Lower lobe of right lung (tissue), 2 donors: ENCODE measurements around the gene CACNA1D. TPM values are rescaled to one million over a fixed set of nuclear protein-coding genes. Genes with fewer than 3 reads are reported as not detected.

ENCODE experiments used
- ATAC-seq, 2 donors: fragments of 200-7000 bp; cut with Tn5 transposase; one replicate each; pipeline ENCODE4 v1.9.1; 2020 to 2022; ENCODE audit warnings: mild to moderate bottlenecking in 2 of 2, moderate library complexity in 2 of 2
- DNase-seq: peaks from one replicate; pipeline ENCODE4 v3.0.0-alpha.2; 2020
- H3K27ac ChIP-seq: fragments of 200-600 bp; one replicate; pipeline ENCODE4 v1.8.0; 2022
- H3K27me3 ChIP-seq: fragments of 200-600 bp; one replicate; pipeline ENCODE4 v1.8.0; 2022; ENCODE audit warnings: low read depth
- H3K36me3 ChIP-seq: fragments of 200-600 bp; one replicate; pipeline ENCODE4 v1.8.0; 2022; ENCODE audit warnings: mild to moderate bottlenecking
- H3K4me1 ChIP-seq: fragments of 200-600 bp; one replicate; pipeline ENCODE4 v1.8.0; 2022
- H3K4me3 ChIP-seq: fragments of 200-600 bp; one replicate; pipeline ENCODE4 v1.8.0; 2022; ENCODE audit warnings: mild to moderate bottlenecking
- H3K9me3 ChIP-seq: fragments of 200-600 bp; one replicate; pipeline ENCODE4 v1.8.0; 2022
- CTCF ChIP-seq: fragments of 200-600 bp; IDR thresholded peaks from one replicate; pipeline ENCODE4 v1.8.0; 2022; ENCODE audit warnings: antibody characterized with exemption, mild to moderate bottlenecking
- intact Hi-C: fragments of 100-400 bp; cut with DNase I; formaldehyde crosslinking; loops from one replicate; pipeline ENCODE4 v1.11.0; 2022
- total RNA-seq: library from RNA; stranded (reverse); fragmentation: NEBNext Ultra II Directional; extraction: Animal tissue kit (Norgen Biotek cat#: 25700); gene quantifications from one replicate; pipeline ENCODE4 v1.2.1, GENCODE V29; 2021
- donor health status: DM: no; HTN: yes; CAD: no; lungs with severe emphysema.

Gene CACNA1D
- total RNA-seq, 1 donor from 2014 or later: 33.6 TPM

GRCh38 chr3:53531749-53532148 is 37.3 kb downstream of the CACNA1D start:
- no peaks in the 10 kb centered on the region for H3K36me3 ChIP-seq
- ATAC-seq (no peak), DNase-seq (no peak)
- H3K27me3 ChIP-seq: peaks cover 5% of the 10 kb centered on the region
- no peak overlapping the region for H3K27ac ChIP-seq
- no peak for TF ChIP-seq CTCF
- intact Hi-C loops: no loop called here
- no peaks in the 10 kb centered on the region for H3K9me3 ChIP-seq
- no peaks in the 10 kb centered on the region for H3K4me1 ChIP-seq
- no peak overlapping the region for H3K4me3 ChIP-seq

- Histone ChIP-seq H3K27ac (no peak overlapping the region), H3K36me3 (no peaks in the 10 kb centered on the region), H3K27me3 (peaks cover 5% of the 10 kb centered on the region), H3K9me3 (no peaks in the 10 kb centered on the region), H3K4me3 (no peak overlapping the region), H3K4me1 (no peaks in the 10 kb centered on the region)
- intact Hi-C loops: no loop called here
- DNase-seq (no peak), ATAC-seq (no peak)
- TF ChIP-seq CTCF: no peak
These were observed 39.1 kb downstream of the CACNA1D start for GRCh38 chr3:53533472-53533871.

GRCh38 chr3:53534216-53534615 is 39.8 kb downstream of the CACNA1D start:
- TF ChIP-seq CTCF: no peak
- DNase-seq (no peak), ATAC-seq (peak in 1 of 2 donors; percentile 35)
- H3K27me3 ChIP-seq: peaks cover 5% of the 10 kb centered on the region
- no peaks in the 10 kb centered on the region for H3K9me3 ChIP-seq
- no peak overlapping the region for H3K4me3 ChIP-seq
- no peak overlapping the region for H3K27ac ChIP-seq
- H3K4me1 ChIP-seq: no peaks in the 10 kb centered on the region
- no peaks in the 10 kb centered on the region for H3K36me3 ChIP-seq
- intact Hi-C loops: no loop called here

GRCh38 chr3:53534676-53535400 is 40.4 kb downstream of the CACNA1D start:
- H3K9me3 ChIP-seq: no peaks in the 10 kb centered on the region
- no peak for TF ChIP-seq CTCF
- no peak overlapping the region for H3K4me3 ChIP-seq
- H3K36me3 ChIP-seq: no peaks in the 10 kb centered on the region
- intact Hi-C loops: no loop called here
- DNase-seq (no peak), ATAC-seq (no peak)
- H3K4me1 ChIP-seq: no peaks in the 10 kb centered on the region
- peaks cover 5% of the 10 kb centered on the region for H3K27me3 ChIP-seq
- H3K27ac ChIP-seq: no peak overlapping the region

GRCh38 chr3:53536282-53536681 is 41.9 kb downstream of the CACNA1D start:
- no peaks in the 10 kb centered on the region for H3K36me3 ChIP-seq
- no peaks in the 10 kb centered on the region for H3K4me1 ChIP-seq
- H3K9me3 ChIP-seq: no peaks in the 10 kb centered on the region
- no peak overlapping the region for H3K4me3 ChIP-seq
- peaks cover 5% of the 10 kb centered on the region for H3K27me3 ChIP-seq
- ATAC-seq (no peak), DNase-seq (no peak)
- intact Hi-C loops: no loop called here
- no peak overlapping the region for H3K27ac ChIP-seq
- TF ChIP-seq CTCF: no peak
